GM21529 (cell line): ENCODE data around the gene TMEM26.

ENCODE experiments used
- ATAC-seq: cut with Tn5 transposase; IDR thresholded peaks from one replicate; pipeline ENCODE4 v1.9.1; 2021; ENCODE audit not compliant: unreplicated experiment

TMEM26 gene

GRCh38 chr10:61452655-61453641, at the start of gene TMEM26:
Gene TMEM26, minus strand, starts transcription at chr10:61453381. Its CDS starts 300 bp downstream, at chr10:61453081.
- no peak for ATAC-seq

- no peak for ATAC-seq
These were observed 47.3 kb upstream of the TMEM26 start for GRCh38 chr10:61500460-61500859.

- no peak for ATAC-seq
These were observed 39.3 kb upstream of the TMEM26 start for GRCh38 chr10:61492364-61492995.

GRCh38 chr10:61487506-61487905, 34.3 kb upstream of the TMEM26 start:
- no peak for ATAC-seq

- no peak for ATAC-seq
These were observed 33.7 kb upstream of the TMEM26 start for GRCh38 chr10:61486738-61487396.

GRCh38 chr10:61486251-61486650, 33.1 kb upstream of the TMEM26 start:
- ATAC-seq: no peak

- ATAC-seq: no peak
These were observed 28.4 kb upstream of the TMEM26 start for GRCh38 chr10:61481597-61481996.

GRCh38 chr10:61480208-61480607, 27.0 kb upstream of the TMEM26 start:
- ATAC-seq: no peak

- no peak for ATAC-seq
These were observed 25.6 kb upstream of the TMEM26 start for GRCh38 chr10:61478621-61479312.

GRCh38 chr10:61477451-61477850, 24.3 kb upstream of the TMEM26 start:
- ATAC-seq: no peak

GRCh38 chr10:61476529-61476928, 23.3 kb upstream of the TMEM26 start:
- no peak for ATAC-seq

- ATAC-seq: no peak
These were observed 22.3 kb upstream of the TMEM26 start for GRCh38 chr10:61475449-61475873.

GRCh38 chr10:61472090-61472674, 19.0 kb upstream of the TMEM26 start:
- ATAC-seq: no peak

- no peak for ATAC-seq
These were observed 18.3 kb upstream of the TMEM26 start for GRCh38 chr10:61471491-61471890.

GRCh38 chr10:61470740-61471139, 17.6 kb upstream of the TMEM26 start:
- no peak for ATAC-seq

- no peak for ATAC-seq
These were observed 12.9 kb upstream of the TMEM26 start for GRCh38 chr10:61465901-61466632.

- no peak for ATAC-seq
These were observed 12.0 kb upstream of the TMEM26 start for GRCh38 chr10:61465171-61465496.

GRCh38 chr10:61464461-61465170, 11.4 kb upstream of the TMEM26 start:
- ATAC-seq: no peak
